ENCODE measurements around the gene NRAP.

The NRAP gene, protein sequence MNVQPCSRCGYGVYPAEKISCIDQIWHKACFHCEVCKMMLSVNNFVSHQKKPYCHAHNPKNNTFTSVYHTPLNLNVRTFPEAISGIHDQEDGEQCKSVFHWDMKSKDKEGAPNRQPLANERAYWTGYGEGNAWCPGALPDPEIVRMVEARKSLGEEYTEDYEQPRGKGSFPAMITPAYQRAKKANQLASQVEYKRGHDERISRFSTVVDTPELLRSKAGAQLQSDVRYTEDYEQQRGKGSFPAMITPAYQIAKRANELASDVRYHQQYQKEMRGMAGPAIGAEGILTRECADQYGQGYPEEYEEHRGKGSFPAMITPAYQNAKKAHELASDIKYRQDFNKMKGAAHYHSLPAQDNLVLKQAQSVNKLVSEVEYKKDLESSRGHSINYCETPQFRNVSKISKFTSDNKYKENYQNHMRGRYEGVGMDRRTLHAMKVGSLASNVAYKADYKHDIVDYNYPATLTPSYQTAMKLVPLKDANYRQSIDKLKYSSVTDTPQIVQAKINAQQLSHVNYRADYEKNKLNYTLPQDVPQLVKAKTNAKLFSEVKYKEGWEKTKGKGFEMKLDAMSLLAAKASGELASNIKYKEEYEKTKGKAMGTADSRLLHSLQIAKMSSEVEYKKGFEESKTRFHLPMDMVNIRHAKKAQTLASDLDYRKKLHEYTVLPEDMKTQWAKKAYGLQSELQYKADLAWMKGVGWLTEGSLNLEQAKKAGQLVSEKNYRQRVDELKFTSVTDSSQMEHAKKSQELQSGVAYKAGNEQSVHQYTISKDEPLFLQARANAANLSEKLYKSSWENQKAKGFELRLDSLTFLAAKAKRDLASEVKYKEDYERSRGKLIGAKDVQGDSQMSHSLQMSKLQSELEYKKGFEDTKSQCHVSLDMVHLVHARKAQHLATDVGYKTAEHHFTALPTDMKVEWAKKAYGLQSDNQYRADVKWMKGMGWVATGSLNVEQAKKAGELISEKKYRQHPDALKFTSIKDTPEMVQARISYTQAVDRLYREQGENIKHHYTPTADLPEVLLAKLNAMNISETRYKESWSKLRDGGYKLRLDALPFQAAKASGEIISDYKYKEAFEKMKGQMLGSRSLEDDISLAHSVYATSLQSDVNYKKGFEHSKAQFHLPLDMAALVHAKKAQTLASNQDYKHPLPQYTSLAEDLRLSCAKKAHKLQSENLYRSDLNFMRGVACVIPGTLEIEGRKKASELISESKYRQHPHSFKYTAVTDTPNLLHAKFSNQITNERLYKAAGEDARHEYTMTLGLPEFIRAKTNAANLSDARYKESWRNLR (N-terminal part only)

GRCh38 chr10:113663908-113664307 is at the start of gene NRAP:
Gene NRAP, minus strand, starts transcription at chr10:113664041. Its CDS starts 159 bp downstream, at chr10:113663882.
- DNase-seq (ENCODE audit: low read depth): no peak

GRCh38 chr10:113713640-113713982 is 49.8 kb upstream of the NRAP start:
- no peak for DNase-seq (ENCODE audit: low read depth)

DNA sequence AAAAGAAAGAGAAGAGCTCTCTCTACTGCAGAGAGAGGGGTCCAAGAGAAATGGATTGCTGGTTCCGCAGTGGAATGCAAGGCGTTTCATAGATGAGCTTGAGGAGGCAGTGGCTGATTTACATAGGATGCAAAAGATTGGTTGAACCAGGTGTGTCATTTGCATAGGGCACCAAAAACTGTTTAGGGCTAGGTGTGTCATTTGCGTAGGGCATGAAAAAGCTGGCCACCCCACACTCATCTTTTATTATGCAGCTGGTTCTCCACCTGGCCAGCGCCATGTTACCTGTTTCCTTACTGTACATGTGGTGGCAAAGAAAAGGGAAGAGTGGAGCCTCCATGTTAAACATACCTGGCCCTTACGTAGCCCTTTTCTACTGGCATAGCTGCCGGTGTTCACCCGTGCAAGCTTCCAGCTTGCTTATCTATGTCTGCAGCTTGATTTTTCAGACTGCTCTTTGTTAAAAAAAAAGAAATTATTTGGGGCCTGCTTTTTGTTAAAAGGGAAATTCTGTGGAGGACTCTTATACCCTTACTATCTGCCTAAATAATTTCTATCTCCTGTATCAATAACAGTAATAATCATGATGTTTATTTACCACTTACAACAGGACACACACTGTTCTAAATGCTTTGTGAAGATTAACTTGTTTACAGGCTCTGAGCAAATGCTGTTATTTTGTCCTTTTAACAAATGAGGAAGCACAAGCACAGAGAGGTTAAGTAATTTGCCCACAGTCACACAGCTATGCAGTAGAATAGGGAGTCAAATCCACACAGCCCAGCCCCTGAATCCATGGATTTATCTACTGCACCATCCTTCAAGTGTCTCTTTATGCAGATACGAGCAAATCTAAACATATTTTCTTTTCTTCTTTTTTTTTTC is 49.2 kb upstream of the NRAP start:
- DNase-seq (ENCODE audit: low read depth): no peak

DNA sequence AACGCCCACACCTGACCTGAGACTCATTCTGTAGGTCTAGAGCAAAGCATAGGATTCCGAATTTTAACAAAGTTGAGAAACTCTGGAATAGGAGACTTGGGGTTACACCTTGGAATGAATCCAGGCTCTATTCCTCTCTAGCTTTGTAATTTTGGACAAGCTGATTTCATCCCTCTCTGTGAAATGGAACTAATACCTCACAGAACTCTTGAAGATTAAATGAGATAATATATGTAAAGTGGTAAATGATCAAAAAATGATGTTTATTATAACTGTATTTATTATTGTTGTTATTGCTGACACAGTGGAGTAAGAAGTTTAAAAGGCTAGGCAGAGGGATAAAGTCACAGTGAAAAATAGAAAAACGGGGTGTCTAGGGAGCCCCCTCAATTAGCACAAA is 48.2 kb upstream of the NRAP start:
- no peak for DNase-seq (ENCODE audit: low read depth)

- no peak for DNase-seq (ENCODE audit: low read depth)
Measured at GRCh38 chr10:113711142-113711541, 47.3 kb upstream of the NRAP start.

GRCh38 chr10:113709221-113709838 is 45.5 kb upstream of the NRAP start:
- no peak for DNase-seq (ENCODE audit: low read depth)

- no peak for DNase-seq (ENCODE audit: low read depth)
Measured at GRCh38 chr10:113708640-113709039, 44.8 kb upstream of the NRAP start.

DNA sequence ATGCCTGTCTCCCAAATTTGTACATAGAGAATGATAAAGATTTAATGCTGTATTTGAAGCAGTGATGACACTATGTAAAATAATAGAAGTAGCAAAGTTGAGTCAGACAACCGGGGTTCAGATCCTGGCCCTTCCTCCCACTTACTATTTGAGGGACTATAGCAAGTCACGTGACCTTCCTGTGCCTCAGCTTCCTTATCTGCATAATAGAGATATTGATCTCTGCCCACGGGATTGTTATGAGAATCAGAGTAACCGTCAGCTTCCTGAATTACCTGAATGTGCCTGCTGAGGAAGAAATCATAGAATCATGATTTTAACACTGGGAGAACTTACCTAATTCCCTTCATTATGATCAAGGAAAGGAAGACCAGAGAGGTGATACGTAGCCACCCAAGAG is 42.8 kb upstream of the NRAP start:
- DNase-seq (ENCODE audit: low read depth): no peak

DNA sequence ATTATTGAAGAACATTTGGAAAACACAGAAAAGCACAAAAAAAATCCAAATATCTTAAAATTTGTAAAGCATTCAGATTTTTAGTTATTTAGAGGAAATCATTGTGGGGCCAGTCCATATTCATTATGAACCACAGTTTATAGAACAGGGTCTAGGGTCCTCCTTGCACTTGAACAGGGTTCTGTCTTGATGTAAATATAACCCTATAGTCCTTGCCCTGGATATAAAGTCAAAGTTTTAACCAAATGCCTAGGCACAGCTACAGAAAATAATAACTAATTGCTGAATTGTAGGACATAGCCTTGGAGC is 41.5 kb upstream of the NRAP start:
- DNase-seq (ENCODE audit: low read depth): no peak

GRCh38 chr10:113704637-113705343 is 40.9 kb upstream of the NRAP start:
- DNase-seq (ENCODE audit: low read depth): no peak

DNA sequence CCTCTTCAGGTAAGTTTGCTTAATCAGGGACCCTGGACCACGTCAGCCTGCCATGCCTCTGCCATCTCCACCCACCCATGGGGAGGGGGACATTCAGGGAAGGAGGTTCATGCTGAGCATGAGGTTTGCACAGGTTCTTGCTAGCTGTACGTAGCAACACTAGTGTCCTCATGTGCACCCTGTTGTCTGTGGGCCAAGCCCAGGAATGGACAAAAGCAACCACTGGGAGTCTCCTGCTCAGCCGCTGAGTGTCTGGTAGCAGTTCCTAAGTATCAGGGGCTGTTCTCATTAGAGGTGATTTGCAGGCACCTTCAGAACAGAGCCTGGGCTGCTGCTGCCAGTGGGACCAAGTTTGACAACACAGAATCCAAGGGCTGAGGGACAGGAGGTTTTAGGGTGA is 33.8 kb upstream of the NRAP start:
- no peak for DNase-seq (ENCODE audit: low read depth)

DNA sequence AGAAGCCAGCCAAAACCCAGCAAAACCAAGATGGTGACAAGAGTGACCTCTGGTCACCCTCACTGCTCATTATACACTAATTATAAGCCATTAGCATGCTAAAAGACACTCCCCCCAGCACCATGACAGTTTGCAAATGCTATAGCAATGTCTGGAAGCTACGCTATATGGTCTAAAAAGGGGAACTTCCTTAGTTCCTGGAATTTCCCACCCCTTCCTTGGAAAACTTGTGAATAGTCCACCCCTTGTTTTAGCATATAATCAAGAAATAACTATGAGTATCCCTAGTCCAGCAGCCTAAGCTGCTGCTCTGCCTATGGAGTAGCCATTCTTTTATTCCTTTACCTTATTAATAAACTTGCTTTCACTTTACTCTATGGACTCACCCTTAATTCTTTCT is 31.9 kb upstream of the NRAP start:
- no peak for DNase-seq (ENCODE audit: low read depth)

DNA sequence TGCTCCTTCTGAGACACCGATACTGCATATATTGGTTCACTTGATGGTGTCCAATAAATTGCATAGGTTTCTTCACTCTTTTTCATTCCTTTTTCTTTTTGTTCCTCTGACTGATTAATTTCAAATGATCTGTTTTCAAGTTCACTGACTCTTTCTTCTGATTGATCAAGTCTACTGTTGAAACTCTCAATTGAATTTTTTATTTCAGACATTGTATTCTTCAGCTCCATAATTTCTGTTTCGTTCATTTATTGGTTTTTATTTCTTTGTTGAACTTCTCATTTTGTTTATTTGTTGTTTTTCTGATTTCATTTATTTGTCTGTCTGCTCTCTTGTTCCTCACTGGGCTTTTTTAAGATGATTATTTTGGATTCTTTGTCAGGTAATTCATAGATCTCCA is 29.5 kb upstream of the NRAP start:
- no peak for DNase-seq (ENCODE audit: low read depth)

DNA sequence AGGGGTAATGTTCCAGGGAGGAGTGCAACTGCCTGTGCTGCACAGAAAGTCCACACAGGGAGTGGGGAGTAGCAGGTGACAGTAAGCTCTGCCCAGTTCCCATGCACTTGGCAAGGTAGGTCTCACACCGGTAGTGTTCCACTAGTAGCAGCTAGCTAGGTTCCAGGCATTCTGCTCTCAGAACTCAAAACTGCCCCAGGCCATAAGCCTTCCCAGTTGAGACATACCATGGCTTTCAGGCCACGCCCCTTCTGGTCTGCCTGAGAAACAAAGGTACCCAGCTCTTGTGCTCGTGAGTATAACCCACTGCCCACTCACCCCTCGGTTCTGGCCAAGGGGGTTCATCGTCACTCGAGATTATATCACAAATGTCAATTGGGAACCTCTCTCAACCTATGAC is 28.4 kb upstream of the NRAP start:
- DNase-seq (ENCODE audit: low read depth): no peak

GRCh38 chr10:113691381-113691780 is 27.5 kb upstream of the NRAP start:
- no peak for DNase-seq (ENCODE audit: low read depth)

GRCh38 chr10:113690749-113691148 is 26.9 kb upstream of the NRAP start:
- DNase-seq (ENCODE audit: low read depth): no peak

DNA sequence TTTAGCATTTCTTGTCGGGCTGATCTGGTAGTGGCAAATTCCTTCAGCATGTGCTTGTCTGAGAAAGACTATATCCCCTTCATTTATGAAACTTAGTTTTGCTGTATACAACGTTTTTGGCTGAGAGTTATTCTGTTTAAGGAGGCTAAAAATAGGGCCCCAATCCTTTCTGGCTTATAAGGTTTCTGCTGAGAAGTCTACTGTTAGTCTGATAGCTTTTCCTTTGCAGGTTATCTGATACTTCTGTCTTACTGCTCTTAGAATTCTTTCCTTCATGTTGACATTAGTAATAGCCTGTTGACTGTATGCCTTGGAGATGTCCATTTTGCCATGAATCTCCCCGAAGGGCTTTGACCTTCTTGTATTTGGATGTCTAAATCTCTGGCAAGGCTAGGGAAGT is 25.7 kb upstream of the NRAP start:
- DNase-seq (ENCODE audit: low read depth): no peak

GRCh38 chr10:113689057-113689456 is 25.2 kb upstream of the NRAP start:
- DNase-seq (ENCODE audit: low read depth): no peak

- no peak for DNase-seq (ENCODE audit: low read depth)
Measured at GRCh38 chr10:113687037-113687436, 23.2 kb upstream of the NRAP start.

DNA sequence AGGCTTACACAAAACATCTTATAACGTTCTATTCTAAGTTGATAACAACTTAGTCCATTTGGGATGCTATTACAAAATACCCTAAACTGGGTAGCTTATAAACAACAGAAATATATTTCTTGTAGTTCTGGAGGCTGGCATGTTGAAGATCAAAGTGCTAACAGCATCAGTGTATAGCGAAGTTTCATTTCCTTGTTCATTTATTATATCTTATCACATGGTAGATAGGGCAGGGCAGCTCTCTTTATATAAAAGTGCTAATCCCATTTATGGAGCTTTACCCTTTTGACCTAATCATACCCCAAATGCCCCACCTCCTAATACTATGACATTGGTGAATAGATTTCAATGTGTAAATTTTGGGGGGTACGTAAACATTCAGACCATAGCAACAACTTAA is 22.2 kb upstream of the NRAP start:
- no peak for DNase-seq (ENCODE audit: low read depth)

DNA sequence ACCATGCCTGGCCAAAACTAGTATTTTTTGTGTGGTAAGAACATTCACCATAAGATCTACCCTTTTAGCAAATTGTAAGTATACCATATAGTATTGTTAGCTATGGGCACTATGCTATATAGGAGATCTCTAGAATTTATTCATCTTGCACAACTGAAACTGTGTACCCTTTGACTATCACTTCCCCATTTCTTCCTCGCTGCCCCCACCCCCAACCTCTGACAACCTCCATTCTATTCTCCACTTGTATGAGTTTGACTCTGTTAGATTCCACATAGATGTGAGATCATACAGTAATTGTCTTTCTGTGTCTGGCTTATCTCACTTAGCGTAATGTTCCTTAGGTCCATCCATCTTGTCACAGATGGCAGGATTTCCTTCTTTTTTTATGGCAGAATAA is 19.5 kb upstream of the NRAP start:
- no peak for DNase-seq (ENCODE audit: low read depth)

Measured in activated T-cell treated with anti-CD3 and anti-CD28 coated beads for 48 hours (primary cell).